ENCODE results near the gene ADIPOQ.

GRCh38 chr3:186825294-186825821 lies 17.2 kb upstream of the ADIPOQ start:
- TF ChIP-seq CTCF (IDR thresholded peaks at IDR 0.05; ENCODE audit: poor library complexity) (no peak), EZH2phosphoT487 (IDR thresholded peaks at IDR 0.05; ENCODE audit: low read depth, severe bottlenecking, unreplicated experiment) (no peak)

Data from hepatocyte (in vitro differentiated cells).